Measurements from ENCODE around the gene ZNF683.
"Not testable (repeated sequence)": the region's sequence is repeated elsewhere in the genome, so short reads cannot be mapped to it uniquely, and the experiment has no call there.

ZNF683 gene

DNA sequence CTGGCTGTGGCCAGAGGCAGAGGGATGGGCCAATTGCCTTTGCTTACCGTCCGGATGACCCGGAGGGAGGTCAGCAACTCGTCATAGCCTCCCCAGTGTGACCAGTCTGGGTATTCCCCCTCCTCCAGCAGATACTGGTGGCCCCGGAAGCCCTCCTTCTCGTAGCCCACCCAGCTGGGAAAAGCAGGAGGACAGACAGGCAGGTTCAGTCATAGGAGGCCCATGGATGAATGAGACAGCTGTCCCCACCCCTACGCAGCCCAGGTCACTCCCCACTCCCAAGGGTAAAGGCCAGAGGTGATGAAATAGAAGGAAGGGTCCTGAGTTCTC lies 35.4 kb downstream of the ZNF683 start:
- no peak for DNase-seq (ENCODE audit: low read depth in 2 of 2)

DNA sequence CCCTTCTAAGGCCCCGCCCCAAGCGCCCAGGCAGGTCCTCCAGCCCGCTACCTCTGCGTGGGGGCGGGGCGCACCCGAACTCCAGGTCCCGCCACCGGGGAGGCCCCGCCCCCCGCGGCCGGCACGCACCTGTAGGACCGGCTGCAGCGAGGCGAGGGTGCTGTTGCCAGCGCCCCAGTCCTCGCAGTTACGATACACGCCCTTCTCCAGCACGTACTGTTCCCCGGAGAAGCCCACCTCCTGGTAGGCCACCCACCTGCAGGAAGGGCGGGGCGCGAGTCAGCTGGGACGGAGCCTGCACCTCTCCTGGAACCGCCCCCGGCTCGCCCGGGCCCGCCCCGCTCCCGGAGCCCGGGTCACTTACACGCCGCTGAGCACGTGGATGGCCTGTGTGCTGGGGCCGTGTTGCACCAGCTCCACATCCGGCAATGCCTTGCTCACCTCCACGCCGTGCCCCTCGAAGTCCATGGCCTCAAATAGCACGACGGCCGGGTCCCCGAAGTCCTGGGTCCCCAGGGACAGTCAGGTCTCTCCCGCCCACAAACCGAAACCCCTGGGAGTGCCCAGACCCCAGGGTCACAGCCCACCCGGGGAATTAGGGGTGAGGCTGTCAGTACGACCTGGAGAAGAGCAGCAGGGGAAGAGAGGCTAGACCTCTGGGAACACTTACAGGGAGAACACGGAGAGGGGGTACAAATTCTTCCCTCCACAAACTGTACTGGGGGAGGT lies 35.9 kb downstream of the ZNF683 start:
- DNase-seq (ENCODE audit: low read depth in 2 of 2): no peak

DNA sequence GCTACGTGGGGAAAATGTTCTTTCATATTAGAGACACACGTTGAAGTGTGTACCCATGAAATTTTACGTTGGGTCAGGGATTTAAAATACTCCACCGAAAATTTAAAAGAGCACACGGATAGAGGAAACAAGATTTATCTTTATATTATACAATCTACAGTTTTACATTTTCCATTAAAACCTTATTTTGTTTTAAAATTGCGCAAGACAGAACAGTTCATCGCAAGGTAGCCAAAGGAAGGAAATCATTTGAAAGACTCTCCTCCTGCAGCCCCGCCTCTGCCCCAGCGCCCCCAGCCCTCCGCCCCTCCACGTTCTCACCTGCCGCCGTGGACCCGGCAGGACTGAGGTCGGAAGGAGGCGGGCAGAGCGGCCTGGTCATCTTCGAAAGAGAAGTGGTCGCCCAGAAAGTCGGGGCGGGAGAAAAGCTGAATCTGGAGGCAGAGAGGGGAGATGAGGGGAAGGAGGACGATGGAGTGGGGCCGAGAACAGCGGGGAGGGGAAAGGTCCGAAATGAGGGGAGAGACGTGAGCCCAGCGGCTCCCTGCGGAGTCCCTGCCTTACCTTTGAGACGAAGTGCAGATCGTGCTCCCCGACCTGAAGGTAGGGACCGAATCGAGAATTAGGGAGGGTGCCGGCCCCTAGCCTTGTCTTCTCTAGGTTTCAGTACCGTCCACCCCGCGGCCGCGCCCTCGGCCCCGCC lies 36.6 kb downstream of the ZNF683 start:
- DNase-seq (ENCODE audit: low read depth in 2 of 2): no peak

DNA sequence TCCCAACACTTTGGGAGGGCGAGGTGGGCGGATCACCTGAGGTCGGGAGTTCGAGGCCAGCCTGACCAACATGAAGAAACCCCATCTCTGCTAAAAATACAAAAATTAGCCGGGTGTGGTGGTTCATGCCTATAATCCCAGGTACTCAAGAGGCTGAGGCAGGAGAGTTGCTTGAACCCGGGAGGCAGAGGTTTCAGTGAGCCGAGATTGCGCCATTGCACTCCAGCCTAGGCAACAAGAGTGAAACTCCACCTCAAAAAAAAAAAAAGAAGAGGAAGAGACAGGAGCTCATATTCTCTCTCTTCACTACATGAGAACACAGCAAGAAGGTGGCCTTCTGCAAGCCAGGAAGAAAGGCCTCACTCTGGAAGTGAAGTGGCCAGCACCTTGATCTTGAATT lies 39.2 kb downstream of the ZNF683 start:
- DNase-seq (ENCODE audit: low read depth in 2 of 2): not testable (repeated sequence)

DNA sequence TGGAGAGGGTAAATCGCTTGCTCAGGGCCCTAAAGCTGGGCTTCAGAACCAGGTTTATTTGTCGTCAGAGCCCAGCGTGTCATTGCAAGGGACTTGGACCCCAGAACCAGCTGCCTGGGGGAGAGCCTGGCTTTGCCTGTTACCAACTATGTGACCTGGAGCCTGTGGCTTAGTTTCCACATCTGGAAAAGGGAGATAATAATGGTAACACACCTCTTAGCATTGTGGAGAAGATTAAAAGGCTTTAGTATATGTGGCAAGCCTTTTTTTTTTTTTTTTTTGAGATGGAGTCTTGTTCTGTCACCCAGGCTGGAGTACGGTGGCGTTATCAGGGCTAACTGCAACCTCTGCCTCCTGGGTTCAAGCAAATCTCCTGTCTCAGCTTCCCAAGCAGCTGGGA lies 42.3 kb downstream of the ZNF683 start:
- no peak for DNase-seq (ENCODE audit: low read depth in 2 of 2)

GRCh38 chr1:26329380-26329779 lies 43.2 kb downstream of the ZNF683 start:
- DNase-seq (ENCODE audit: low read depth in 2 of 2): not testable (repeated sequence)

GRCh38 chr1:26328597-26328996 lies 44.0 kb downstream of the ZNF683 start:
- no peak for DNase-seq (ENCODE audit: low read depth in 2 of 2)

- DNase-seq (ENCODE audit: low read depth in 2 of 2): no peak
These were observed 44.6 kb downstream of the ZNF683 start for GRCh38 chr1:26327956-26328362.

GRCh38 chr1:26324550-26324949 lies 48.0 kb downstream of the ZNF683 start:
- DNase-seq (ENCODE audit: low read depth in 2 of 2): no peak

- DNase-seq (ENCODE audit: low read depth in 2 of 2): no peak
These were observed 49.2 kb downstream of the ZNF683 start for GRCh38 chr1:26323382-26323781.

DNA sequence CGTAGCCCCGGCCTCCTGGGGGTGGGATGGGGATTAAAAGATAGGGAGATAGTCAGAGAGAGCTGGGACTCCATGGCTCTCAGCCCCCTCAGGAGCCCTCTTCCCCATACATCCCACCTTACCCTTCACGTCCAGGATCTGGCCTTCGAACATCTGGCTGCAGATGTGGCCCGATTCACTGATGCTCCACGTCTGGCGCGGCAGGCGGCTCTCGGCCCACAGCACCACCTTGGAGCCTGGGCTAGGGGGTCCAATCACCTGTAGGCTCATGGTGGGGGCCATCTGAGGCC lies 50.6 kb downstream of the ZNF683 start:
- DNase-seq (ENCODE audit: low read depth in 2 of 2): no peak

DNA sequence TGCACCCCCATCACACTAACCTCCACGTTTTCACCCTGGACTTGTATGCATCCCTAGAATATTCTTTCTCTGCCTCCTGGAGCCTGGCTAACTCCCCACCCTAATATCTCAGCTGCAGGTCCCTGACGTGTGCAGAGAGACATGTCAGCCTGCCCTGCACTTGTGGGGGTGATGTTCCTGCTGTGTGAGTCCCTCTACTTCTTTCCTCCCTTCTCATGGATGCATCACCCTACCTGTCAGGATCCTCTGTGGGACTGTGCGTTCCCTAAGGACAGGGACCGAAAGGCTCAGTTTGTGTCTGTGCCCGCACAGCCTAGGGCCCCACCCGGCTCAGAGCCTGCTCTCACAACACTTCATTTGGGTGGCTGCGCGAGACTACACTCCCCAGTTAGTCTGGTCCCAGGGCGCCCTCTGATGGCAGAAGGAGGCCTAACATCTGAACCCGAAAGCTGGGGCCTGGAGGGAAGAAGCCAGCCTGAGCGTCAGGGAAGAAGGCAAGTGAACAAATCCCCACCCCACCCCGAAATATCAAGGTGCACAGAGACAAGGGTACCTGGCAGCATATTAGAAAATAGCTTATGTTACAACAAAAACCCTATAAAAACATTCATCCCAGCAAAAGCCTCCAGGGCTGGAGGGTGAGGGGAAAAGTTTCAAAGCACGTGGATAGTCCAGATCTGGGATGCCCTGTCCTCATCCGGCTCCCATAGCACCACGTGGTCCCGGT lies 51.1 kb downstream of the ZNF683 start:
- DNase-seq (ENCODE audit: low read depth in 2 of 2): peak; percentile 42 to 47

- DNase-seq (ENCODE audit: low read depth in 2 of 2): no peak
These were observed 51.7 kb downstream of the ZNF683 start for GRCh38 chr1:26320896-26321295.

GRCh38 chr1:26318338-26319064 lies 54.0 kb downstream of the ZNF683 start:
- no peak for DNase-seq (ENCODE audit: low read depth in 2 of 2)

GRCh38 chr1:26317612-26318337 lies 54.8 kb downstream of the ZNF683 start, which contains the start of gene CD52:
Gene CD52 (plus strand): TSS chr1:26317958. CDS start chr1:26318018, 60 bp downstream.
- DNase-seq (ENCODE audit: low read depth in 2 of 2): no peak

GRCh38 chr1:26317146-26317545 lies 55.4 kb downstream of the ZNF683 start:
- no peak for DNase-seq (ENCODE audit: low read depth in 2 of 2)

GRCh38 chr1:26315874-26316850 lies 56.4 kb downstream of the ZNF683 start:
- no peak for DNase-seq (ENCODE audit: low read depth in 2 of 2)

GRCh38 chr1:26314501-26314900 lies 58.0 kb downstream of the ZNF683 start:
- DNase-seq (ENCODE audit: low read depth in 2 of 2): no peak
